ENCODE measurements around the gene BET1L. TPM values are rescaled to one million over a fixed set of nuclear protein-coding genes. Genes with fewer than 3 reads are reported as not detected.

Gene BET1L
- 17.8 and 19.1 TPM in 2 replicates for total RNA-seq

GRCh38 chr11:207208-207862 lies at the start of gene BET1L, which contains the start of gene RIC8A:
TSS of gene BET1L (minus strand) at chr11:207399. CDS start at chr11:207321, 78 bp downstream.
TSS of gene RIC8A (plus strand) at chr11:207708. CDS start at chr11:208855, 1,147 bp downstream.

GRCh38 chr11:236774-237767 lies 29.9 kb upstream of the BET1L start, which contains the start of gene PSMD13:
TSS of gene PSMD13 (plus strand) at chr11:236976. CDS start at chr11:237050, 74 bp downstream.

GRCh38 chr11:235997-236773 lies 29.0 kb upstream of the BET1L start, which contains the start of gene SIRT3:
TSS of gene SIRT3 (minus strand) at chr11:236342. CDS start at chr11:236328, 14 bp downstream.

GRCh38 chr11:192674-193128 lies 14.5 kb downstream of the BET1L start, which contains the start of gene SCGB1C1:
TSS of gene SCGB1C1 (plus strand) at chr11:193078. CDS start at chr11:193100, 22 bp downstream.

Other genes with a start within 250 kb of the BET1L start
- gene SCGB1C1, start 14.3 kb downstream of the BET1L start, total RNA-seq = not detected in 2 replicates
- gene RIC8A, start 309 bp upstream of the BET1L start, total RNA-seq = 132 and 186 TPM in 2 replicates
- 9.6 and 10.9 TPM in 2 replicates for gene SIRT3, start 28.9 kb upstream of the BET1L start, total RNA-seq
- 102 and 127 TPM in 2 replicates for gene PSMD13, start 29.6 kb upstream of the BET1L start, total RNA-seq
- gene NLRP6, start 71.0 kb upstream of the BET1L start, total RNA-seq = under 0.01 TPM in 1 of 2 replicates, not detected in the other
- 5.8 and 9.6 TPM in 2 replicates for gene PGGHG, start 81.7 kb upstream of the BET1L start, total RNA-seq
- gene IFITM5, start 92.1 kb upstream of the BET1L start, total RNA-seq = not detected in 2 replicates
- 18.9 and 32.1 TPM in 2 replicates for gene IFITM2, start 100.4 kb upstream of the BET1L start, total RNA-seq
- gene IFITM1, start 106.6 kb upstream of the BET1L start, total RNA-seq = 20.1 and 20.8 TPM in 2 replicates
- gene IFITM3, start 113.5 kb upstream of the BET1L start, total RNA-seq = 32.5 and 56.2 TPM in 2 replicates
- 4.5 and 4.9 TPM in 2 replicates for gene B4GALNT4, start 162.1 kb upstream of the BET1L start, total RNA-seq
- gene PKP3, start 186.8 kb upstream of the BET1L start, total RNA-seq = 1.5 and 3.2 TPM in 2 replicates
- 9.3 and 16.5 TPM in 2 replicates for gene SIGIRR, start 207.6 kb upstream of the BET1L start, total RNA-seq
- gene ANO9, start 234.6 kb upstream of the BET1L start, total RNA-seq = under 0.01 TPM in 1 of 2 replicates, not detected in the other
- gene PTDSS2, start 242.9 kb upstream of the BET1L start, total RNA-seq = 34.9 and 37.8 TPM in 2 replicates